Stimulated activated CD8-positive, alpha-beta memory T cell treated with anti-CD3 and anti-CD28 coated beads, Interleukin-4, amount 100 ng/mL, for 24 hours (primary cell): ENCODE measurements around the gene PLXNA2.

Source experiments
- DNase-seq: peaks from one replicate; pipeline ENCODE4 v3.0.0-alpha.2; 2020; ENCODE audit warnings: low read depth

Gene PLXNA2

GRCh38 chr1:208042868-208043267, 201.3 kb downstream of the PLXNA2 start:
- no peak for DNase-seq

- DNase-seq = no peak
Measured at GRCh38 chr1:208042041-208042615, 202.1 kb downstream of the PLXNA2 start.

DNA sequence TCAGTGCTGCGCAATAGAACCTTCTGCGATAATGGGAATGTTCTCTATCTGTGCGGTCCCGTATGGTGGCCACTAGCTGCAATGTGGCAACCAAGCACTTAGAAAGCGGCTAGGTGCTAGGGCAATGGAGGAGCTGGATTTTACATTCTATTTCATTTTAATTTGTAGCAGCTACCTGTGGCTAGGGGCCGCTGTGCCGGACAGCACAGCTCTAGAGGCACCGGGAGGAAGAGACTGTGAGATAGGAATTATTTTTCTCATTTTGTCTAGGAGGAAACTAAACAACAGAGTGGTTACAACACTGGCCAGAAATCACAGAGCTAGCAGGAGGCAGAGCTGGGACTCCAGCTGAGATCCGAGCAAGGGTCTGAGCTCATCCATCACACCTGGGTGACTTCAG, 202.7 kb downstream of the PLXNA2 start:
- DNase-seq = no peak

DNA sequence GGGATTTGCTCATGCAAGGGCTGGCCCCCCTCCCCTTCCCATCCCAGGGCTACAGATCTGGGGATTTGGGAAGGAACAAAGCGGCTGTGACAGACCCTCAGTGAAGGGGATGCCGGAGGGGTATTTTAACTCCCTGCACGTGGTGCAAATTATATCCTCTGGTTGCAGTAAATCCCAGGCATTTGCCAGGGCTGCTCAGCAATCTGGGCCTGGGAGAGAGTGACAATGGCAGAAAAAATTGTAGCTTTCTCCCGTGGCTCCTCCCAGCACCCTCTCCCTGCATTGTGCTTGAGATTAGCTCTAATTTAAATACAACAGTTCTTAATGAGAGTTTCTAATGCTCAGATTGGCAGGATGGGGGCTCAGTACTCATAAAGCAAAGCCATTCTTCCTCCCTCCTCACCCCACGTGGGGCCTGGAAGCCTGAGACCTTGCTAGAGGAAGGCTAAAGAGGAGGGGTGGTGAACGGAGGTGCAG, 203.3 kb downstream of the PLXNA2 start:
- DNase-seq = no peak

DNA sequence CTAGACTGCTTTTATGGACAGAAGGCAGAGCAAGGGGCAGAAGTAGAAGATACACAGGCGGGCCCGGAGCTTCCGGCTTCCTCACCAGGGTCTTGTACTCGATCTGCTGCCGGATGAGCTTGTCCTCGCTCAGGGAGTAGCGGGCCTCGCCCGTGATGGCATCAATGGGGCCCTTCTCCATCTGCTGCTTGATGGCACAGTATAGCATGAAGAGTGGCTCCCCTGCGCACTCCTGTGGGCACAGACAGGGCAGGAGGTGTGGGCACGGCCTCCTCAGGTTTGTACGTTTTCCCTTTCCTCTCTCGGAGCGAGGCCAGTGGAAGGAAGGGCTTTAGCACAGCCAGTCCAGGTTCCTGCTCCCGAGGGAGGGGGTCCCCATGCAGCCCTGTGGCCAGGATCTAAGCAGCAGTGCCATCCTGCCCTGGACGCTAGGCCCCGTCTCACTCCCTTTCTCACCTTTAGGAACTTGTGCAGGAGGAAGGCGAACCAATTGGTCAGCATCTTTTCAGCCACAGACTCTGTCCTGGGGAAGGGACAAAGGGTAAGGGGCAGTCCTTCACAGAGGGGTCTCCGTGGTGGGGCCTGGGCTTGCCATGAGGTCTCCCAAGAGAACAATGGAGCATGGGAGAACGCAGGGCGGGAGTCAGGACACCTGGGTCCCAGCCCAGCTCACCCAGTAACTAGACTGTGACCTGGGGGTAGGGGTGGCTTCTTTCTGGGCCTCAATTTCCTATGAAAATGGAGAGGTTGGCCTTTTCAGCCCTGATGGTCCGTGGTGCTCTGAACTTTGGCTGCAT, 204.4 kb downstream of the PLXNA2 start:
- DNase-seq = no peak

DNA sequence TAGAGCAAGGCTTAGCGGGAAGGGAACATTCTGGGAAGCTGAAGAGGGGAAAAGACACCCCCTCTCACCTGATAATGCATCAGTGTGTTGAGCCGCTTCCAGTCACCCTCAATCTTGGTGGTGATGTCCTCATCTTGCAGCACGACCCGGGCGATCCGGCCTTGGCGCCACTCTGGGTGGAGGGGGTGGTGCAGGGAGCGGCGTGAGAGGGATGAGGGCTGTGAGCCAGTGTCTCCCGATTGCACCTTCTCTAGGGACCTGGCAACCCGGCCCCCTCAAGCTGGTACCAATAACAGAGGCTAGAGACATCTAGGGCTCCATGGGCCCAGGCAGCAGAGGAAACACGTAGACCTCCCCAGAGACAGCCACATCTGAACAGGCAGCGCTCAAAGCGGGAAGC, 205.9 kb downstream of the PLXNA2 start:
- DNase-seq = no peak

- DNase-seq = no peak
Measured at GRCh38 chr1:208036918-208037766, 207.0 kb downstream of the PLXNA2 start.

- DNase-seq = no peak
Measured at GRCh38 chr1:208036106-208036808, 207.9 kb downstream of the PLXNA2 start.

DNA sequence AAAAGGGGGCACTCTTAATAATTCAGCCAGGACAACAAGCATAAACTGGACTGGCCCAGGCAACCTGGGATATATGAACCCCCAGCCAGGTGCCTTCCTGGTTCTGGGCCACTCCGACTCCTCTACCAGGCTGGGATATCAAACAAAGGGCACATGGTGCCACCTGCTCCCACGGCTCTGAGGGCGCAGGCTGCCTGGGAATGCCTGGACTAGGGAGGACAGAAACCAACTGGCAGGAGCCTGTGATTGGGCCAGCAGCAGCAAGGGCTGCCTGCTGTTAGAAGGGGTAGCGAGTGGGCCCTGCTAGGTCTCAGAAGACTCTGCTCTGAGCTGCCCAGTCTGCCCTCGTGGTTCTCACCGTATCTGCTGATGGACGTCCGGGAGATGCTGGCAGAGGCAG, 210.0 kb downstream of the PLXNA2 start:
- DNase-seq = no peak

GRCh38 chr1:208033236-208033635, 210.9 kb downstream of the PLXNA2 start:
- no peak for DNase-seq

DNA sequence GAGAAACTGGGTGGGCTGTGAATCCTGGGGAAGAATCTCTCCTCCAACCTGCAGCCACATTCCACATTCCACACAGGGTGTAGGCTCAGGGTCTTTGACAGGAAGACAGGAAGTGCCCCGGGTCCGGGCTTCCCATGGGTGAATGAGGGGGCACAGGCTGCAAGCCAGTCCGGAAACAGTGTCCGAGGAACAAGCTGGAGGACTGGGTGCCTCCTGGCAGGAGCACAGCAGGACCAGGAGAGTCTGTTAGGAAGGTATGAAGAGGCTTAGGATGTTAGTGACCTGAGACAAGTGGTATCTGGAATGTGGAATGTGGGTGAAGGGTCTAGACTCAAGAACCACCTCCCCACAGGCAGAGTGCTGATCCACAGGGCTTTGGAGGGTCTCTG, 212.3 kb downstream of the PLXNA2 start:
- DNase-seq = no peak

DNA sequence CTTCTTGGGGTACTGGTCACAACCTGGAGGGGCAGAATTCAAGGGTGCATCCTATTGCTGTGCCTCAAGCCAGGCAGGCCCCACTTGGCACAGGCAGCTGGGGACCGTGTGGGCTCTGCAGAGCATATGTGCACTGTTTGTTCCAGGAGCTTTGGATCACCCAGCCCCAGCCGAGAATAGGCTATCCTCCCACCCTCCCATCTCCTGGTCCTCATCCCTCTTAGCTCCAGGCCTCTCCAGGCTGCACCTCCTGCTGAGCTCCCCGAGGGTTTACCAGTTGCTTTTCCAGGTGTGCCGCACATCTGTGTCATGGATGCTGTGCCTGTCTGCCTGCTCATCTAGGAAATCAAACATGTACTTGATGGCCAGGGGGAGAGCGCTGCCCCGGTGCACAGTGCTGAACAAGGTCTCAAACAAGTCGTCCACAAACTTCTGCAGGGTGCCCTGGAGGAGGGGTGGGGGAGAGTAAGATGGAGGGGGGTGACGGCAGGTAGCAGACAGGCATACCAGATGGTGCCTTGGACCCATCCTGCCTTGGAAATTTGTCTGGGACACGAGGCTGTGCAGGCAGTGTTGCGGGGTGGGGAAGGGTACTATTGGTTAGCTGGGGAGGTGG, 212.8 kb downstream of the PLXNA2 start:
- no peak for DNase-seq

DNA sequence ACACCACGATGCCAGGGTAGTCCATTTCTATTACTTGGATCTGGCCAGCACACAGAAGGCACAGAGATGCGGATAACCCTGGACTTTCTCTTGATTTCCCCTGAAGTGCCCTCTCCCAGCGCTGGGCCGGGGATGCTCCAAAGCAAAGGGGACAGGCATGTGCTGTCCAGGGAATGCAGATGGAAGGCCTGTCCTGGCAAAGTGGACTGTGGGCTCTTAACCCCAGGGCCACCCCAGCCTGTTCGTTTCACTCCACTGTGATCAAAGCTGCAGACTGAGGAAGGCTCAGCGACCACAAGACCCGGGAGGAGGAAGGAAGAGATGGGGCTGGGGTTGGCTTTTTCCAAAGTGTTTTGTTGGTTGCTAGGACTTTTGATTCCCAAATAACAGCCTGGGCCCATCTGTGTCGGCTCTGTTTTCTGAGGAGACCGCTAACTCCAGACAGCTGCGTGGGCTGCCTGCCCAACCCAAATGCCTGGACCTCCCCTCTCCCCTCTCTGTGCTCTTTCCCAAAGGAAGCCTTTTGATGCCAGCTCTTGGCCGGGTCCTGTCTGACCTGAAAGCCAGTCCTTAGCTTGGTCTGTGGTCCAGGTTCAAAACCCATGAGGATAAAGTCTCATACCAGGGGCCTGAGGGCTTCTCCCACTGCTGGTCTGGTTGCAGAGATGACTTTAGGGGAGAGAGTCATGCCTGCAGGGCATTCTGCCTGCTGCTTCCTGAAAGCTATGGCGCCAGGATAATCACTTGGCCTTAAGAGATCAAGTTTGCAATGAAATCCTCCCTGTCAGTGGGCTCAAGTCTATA, 213.7 kb downstream of the PLXNA2 start:
- DNase-seq = no peak

DNA sequence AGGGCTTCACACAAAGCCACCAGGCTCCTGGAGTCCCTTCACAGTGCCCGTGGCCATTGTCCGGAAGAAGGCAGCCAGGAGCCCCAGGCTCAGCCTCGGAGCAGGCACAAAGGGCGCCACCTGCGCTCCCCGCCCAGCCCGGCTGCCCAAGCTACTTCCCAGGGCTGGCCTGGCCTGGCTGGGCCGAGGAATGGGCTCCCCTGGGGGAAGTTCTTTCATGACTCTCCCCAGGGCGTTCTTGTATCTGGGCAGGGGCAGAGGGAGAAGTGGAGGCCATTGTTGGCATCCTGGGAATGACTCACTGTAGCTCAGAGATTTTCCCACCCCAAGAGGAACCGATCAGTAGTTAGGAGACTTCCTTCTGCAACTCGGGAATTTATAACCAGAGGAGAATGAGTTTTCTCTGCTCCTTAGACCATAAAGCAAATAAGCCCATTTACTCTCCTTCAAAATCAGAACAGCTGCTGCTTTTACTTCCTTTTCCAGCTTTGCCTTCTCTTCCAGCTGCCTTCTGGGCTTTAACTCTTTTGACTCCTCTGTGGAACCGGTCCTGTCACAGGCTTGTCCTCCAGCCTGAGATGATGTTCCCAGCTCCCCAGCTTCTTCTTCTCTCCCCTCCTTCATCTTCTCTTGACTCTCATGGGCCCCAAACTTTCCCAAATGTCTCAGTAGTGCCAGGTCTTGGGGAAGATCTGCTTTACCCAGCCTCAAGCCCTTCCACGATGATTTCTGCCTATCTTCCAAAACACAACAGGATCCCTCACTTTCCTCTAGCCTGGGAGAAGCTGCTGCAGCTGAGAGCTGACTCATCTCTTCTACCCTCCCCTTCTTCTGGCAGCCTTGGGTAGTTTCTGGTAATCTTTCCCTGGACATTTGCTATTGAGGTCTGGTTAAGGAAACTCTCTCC, 214.6 kb downstream of the PLXNA2 start:
- no peak for DNase-seq

DNA sequence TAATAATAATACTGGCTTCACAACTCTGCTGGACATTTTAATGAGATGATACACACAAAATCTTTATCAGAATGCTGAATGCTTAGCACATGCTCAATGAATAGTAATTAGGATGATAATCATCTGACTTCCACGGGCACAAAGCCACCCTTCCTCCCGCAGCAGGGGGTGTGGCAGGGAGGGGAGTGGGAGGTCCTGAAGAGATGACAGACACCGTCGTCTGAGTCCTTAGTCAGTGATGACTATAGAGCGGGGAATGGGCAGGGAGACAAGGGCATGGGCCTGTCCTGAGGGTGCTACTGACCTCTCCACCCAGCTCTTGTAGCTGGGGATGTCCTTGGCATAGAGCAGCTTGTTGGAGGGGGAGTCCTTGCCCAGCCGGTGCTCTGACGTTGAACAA, 215.7 kb downstream of the PLXNA2 start:
- DNase-seq = no peak

DNA sequence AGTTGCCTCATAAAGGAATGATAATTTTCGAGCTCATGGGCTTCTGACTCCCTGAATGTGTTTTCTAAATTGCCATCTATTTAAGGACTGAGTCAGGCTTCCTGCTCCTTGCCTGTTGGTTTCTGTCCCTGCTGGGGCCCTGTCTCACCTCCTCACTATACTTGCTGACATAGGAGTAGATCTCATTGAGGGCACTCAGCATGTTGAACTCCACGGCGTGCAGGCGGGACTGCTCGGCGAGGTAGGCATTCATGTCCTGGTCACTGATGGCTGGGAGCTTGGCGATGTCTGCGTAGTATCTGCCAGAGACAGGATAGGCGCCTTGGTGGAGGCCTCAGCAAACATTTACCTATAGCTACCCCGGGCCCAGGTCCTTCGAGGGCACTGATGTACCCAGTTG, 216.3 kb downstream of the PLXNA2 start:
- no peak for DNase-seq

GRCh38 chr1:208026880-208027438, 217.2 kb downstream of the PLXNA2 start:
- DNase-seq = no peak

GRCh38 chr1:208025031-208025430, 219.2 kb downstream of the PLXNA2 start:
- DNase-seq = no peak

DNA sequence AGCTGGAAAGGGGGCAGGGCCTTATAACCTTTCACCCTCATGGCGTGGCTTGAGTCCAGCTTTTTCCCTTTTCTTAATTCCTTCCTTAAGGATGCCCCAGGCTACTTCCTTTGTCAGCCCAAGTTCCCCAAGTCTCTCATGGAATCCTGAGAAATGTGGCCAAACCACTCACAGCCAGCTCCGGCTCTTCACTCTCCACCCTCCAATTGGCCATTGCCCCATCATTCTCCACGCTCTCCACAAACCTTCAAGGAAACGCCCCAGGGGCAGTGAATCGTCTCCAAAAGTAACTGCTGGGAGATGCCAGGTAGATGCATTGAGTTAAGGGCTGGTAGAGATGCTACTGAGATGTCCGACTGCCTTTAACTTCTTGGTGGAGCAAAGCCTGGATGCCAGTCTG, 219.8 kb downstream of the PLXNA2 start:
- no peak for DNase-seq

DNA sequence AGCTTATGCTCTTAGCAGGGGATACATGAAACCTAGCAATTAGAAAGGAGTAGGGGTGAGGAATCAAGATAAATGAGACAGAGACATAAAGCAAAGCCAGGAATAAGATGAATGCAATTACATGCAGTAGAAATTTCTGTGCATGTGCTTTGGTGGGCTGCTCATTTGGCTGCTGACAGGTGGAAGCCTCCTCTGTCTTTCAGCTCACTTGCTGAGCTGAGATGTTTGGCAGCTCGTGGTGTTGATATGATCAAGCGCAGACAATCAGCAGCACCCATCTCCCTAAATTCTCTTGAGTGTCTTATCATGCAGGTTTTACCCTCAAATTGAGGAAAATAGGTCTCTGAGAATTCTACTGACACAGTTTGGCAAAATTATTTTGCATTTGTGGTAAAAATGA, 224.9 kb downstream of the PLXNA2 start:
- no peak for DNase-seq
